Left colon (tissue), 2 donors: ENCODE measurements around the gene KCNG2. TPM values are rescaled to one million over a fixed set of nuclear protein-coding genes. Genes with fewer than 3 reads are reported as not detected.

ENCODE experiments used
- ATAC-seq: fragments of 200-7000 bp; cut with Tn5 transposase; one replicate; pipeline ENCODE4 v1.9.1; 2020; ENCODE audit warnings: mild to moderate bottlenecking, moderate library complexity
- DNase-seq, 2 donors: peaks; one replicate each; pipeline ENCODE4 v3.0.0-alpha.2; 2020
- intact Hi-C, 2 donors: fragments of 100-400 bp; cut with DNase I in 1 of 2; cut with micrococcal nuclease in 1 of 2; formaldehyde crosslinking; loops; one replicate each; pipeline versions ENCODE4 v1.11.2 to v1.14.0; 2022; cut with DNase I, micrococcal nuclease
- total RNA-seq, 2 donors: library from RNA; stranded (reverse); fragmentation: NEBNext Ultra II Directional; extraction: Animal tissue kit (Norgen Biotek cat#: 25700); gene quantifications; one replicate each; pipeline ENCODE4 v1.2.1, GENCODE V29; 2021
- donor health status: DM: no; HTN: no; CAD: no.
- donor health status: DM: yes; HTN: yes; CAD: no.

KCNG2 gene
- total RNA-seq, 2 donors from 2014 or later = not detected

- ATAC-seq (no peak), DNase-seq (no peak)
- intact Hi-C loops = no loop called here
These were observed 17.2 kb upstream of the KCNG2 start for GRCh38 chr18:79780547-79780946.

GRCh38 chr18:79781331-79781941 is 16.3 kb upstream of the KCNG2 start:
- intact Hi-C loops = no loop called here
- peak in 1 of 2 donors; percentile 19 for DNase-seq
- no peak for ATAC-seq

- intact Hi-C loops = no loop called here
- no peak for ATAC-seq
- DNase-seq = peak in 1 of 2 donors; percentile 17
These were observed 15.0 kb upstream of the KCNG2 start for GRCh38 chr18:79782566-79783308.

GRCh38 chr18:79784071-79784913 is 13.4 kb upstream of the KCNG2 start:
- intact Hi-C loops = no loop called here
- ATAC-seq = peak; percentile 82
- DNase-seq = peak; percentile 17 to 22

- ATAC-seq (no peak), DNase-seq (no peak)
- intact Hi-C loops = no loop called here
These were observed 12.6 kb upstream of the KCNG2 start for GRCh38 chr18:79784965-79785770.

GRCh38 chr18:79785831-79786230 is 11.9 kb upstream of the KCNG2 start:
- DNase-seq = no peak
- ATAC-seq = no peak
- intact Hi-C loops = no loop called here

GRCh38 chr18:79786304-79786703 is 11.4 kb upstream of the KCNG2 start:
- no peak for DNase-seq
- ATAC-seq = no peak
- intact Hi-C loops = no loop called here

GRCh38 chr18:79786786-79787526 is 10.8 kb upstream of the KCNG2 start:
- intact Hi-C loops = no loop called here
- no peak for ATAC-seq
- no peak for DNase-seq

GRCh38 chr18:79787527-79787864 is 10.2 kb upstream of the KCNG2 start:
- no peak for ATAC-seq
- no peak for DNase-seq
- intact Hi-C loops = no loop called here

- ATAC-seq = no peak
These were observed 9.6 kb upstream of the KCNG2 start for GRCh38 chr18:79787865-79788733.

GRCh38 chr18:79788734-79789085 is 9.0 kb upstream of the KCNG2 start:
- ATAC-seq = no peak
- DNase-seq = peak in 1 of 2 donors; percentile 18
- intact Hi-C loops = no loop called here

More at GRCh38 chr18:79787865-79788733, 9.6 kb upstream of the KCNG2 start:
- intact Hi-C loops = no loop called here
- no peak for DNase-seq

- ATAC-seq = no peak
- intact Hi-C loops = no loop called here
- peak in 1 of 2 donors; percentile 18 for DNase-seq
These were observed 8.4 kb upstream of the KCNG2 start for GRCh38 chr18:79789091-79789891.

- DNase-seq (peak in 1 of 2 donors; percentile 11), ATAC-seq (no peak)
- intact Hi-C loops = no loop called here
These were observed 7.5 kb upstream of the KCNG2 start for GRCh38 chr18:79789901-79790890.

- ATAC-seq (no peak), DNase-seq (peak in 1 of 2 donors; percentile 2)
- intact Hi-C loops = no loop called here
These were observed 6.5 kb upstream of the KCNG2 start for GRCh38 chr18:79790996-79791972.
